Measurements from ENCODE around the gene HLX. TPM values are rescaled to one million over a fixed set of nuclear protein-coding genes. Genes with fewer than 3 reads are reported as not detected.
A peak's percentile ranks its signal among the peaks of the same experiment; 100 is the strongest.

HLX gene
- total RNA-seq, 1 donor = 4.1 TPM

- no peak for TF ChIP-seq CTCF (IDR thresholded peaks at IDR 0.05; ENCODE audit: insufficient read depth, low read length)
- peak; percentile 94 for DNase-seq (ENCODE audit: low read depth)
- H3K4me3 ChIP-seq (ENCODE audit: low read depth, low read length) = no peak overlapping the region
These were observed 35.7 kb upstream of the HLX start for GRCh38 chr1:220843481-220844011.

GRCh38 chr1:220852408-220852807 lies 26.8 kb upstream of the HLX start:
- no peak for DNase-seq (ENCODE audit: low read depth)
- TF ChIP-seq CTCF (IDR thresholded peaks at IDR 0.05; ENCODE audit: insufficient read depth, low read length) = no peak
- H3K4me3 ChIP-seq (ENCODE audit: low read depth, low read length) = no peak overlapping the region

- H3K4me3 ChIP-seq (ENCODE audit: low read depth, low read length) = no peak overlapping the region
- TF ChIP-seq CTCF (IDR thresholded peaks at IDR 0.05; ENCODE audit: insufficient read depth, low read length) = no peak
- no peak for DNase-seq (ENCODE audit: low read depth)
These were observed 6.9 kb upstream of the HLX start for GRCh38 chr1:220872296-220872695.

- H3K4me3 ChIP-seq (ENCODE audit: low read depth, low read length) = no peak overlapping the region
- no peak for TF ChIP-seq CTCF (IDR thresholded peaks at IDR 0.05; ENCODE audit: insufficient read depth, low read length)
- no peak for DNase-seq (ENCODE audit: low read depth)
These were observed 6.2 kb upstream of the HLX start for GRCh38 chr1:220873087-220873486.

- H3K4me3 ChIP-seq (ENCODE audit: low read depth, low read length) = no peak overlapping the region
- DNase-seq (ENCODE audit: low read depth) = peak; percentile 79
- TF ChIP-seq CTCF (IDR thresholded peaks at IDR 0.05; ENCODE audit: insufficient read depth, low read length) = peak; percentile 75
These were observed 5.2 kb upstream of the HLX start for GRCh38 chr1:220873868-220874655.

- no peak for DNase-seq (ENCODE audit: low read depth)
- H3K4me3 ChIP-seq (ENCODE audit: low read depth, low read length) = no peak overlapping the region
- no peak for TF ChIP-seq CTCF (IDR thresholded peaks at IDR 0.05; ENCODE audit: insufficient read depth, low read length)
These were observed 4.0 kb upstream of the HLX start for GRCh38 chr1:220875260-220875659.

Measured in fibroblast of the aortic adventitia (primary cell).